Osteoblast (primary cell): Measurements from ENCODE around the gene PTPN18. TPM values are rescaled to one million over a fixed set of nuclear protein-coding genes. Genes with fewer than 3 reads are reported as not detected.
"Not testable (repeated sequence)": the region's sequence is repeated elsewhere in the genome, so short reads cannot be mapped to it uniquely, and the experiment has no call there.

Source experiments
- DNase-seq: peaks from one replicate; pipeline ENCODE4 v3.0.0; 2011; ENCODE audit warnings: low spot score, mixed read lengths; ENCODE audit not compliant: insufficient read length; ENCODE audit errors: missing footprints
- H2AFZ ChIP-seq: 2 replicates; pipeline ENCODE4 v1.6.0; 2011; ENCODE audit warnings: mild to moderate bottlenecking, low read length
- H3K27ac ChIP-seq: 2 replicates; pipeline ENCODE4 v1.5.1; 2011; ENCODE audit warnings: mild to moderate bottlenecking, low read depth, low read length, moderate library complexity
- H3K27me3 ChIP-seq: 2 replicates; pipeline ENCODE4 v1.6.0; 2012; ENCODE audit warnings: mild to moderate bottlenecking, control low read depth, inconsistent platforms, low read length, moderate library complexity; ENCODE audit not compliant: insufficient read depth
- H3K36me3 ChIP-seq: 2 replicates; pipeline ENCODE4 v1.5.1; 2011; ENCODE audit warnings: mild to moderate bottlenecking, low read length, control low read depth, moderate library complexity; ENCODE audit not compliant: insufficient read depth
- H3K4me1 ChIP-seq: 2 replicates; pipeline ENCODE4 v1.5.1; 2011; ENCODE audit warnings: mild to moderate bottlenecking, low read length, control low read depth, moderate library complexity; ENCODE audit not compliant: insufficient read depth
- H3K4me2 ChIP-seq: 2 replicates; pipeline ENCODE4 v1.6.0; 2011; ENCODE audit warnings: mild to moderate bottlenecking, low read length; ENCODE audit not compliant: insufficient read depth
- H3K4me3 ChIP-seq: fragments of 200-600 bp; sonication (generic); 3 replicates; pipeline ENCODE4 v1.5.1; 2012; ENCODE audit warnings: mild to moderate bottlenecking, low read length, inconsistent platforms; ENCODE audit not compliant: insufficient read depth
- H3K79me2 ChIP-seq: 2 replicates; pipeline ENCODE4 v1.6.0; 2012; ENCODE audit warnings: mild to moderate bottlenecking, low read length, control low read depth, inconsistent platforms; ENCODE audit not compliant: insufficient read depth
- H3K9me3 ChIP-seq: 2 replicates; pipeline ENCODE4 v1.5.1; 2011; ENCODE audit warnings: low read depth, low read length, control low read depth
- H4K20me1 ChIP-seq: 2 replicates; pipeline ENCODE4 v1.6.0; 2012; ENCODE audit warnings: mild to moderate bottlenecking, low read length, control low read depth; ENCODE audit not compliant: insufficient read depth
- CTCF ChIP-seq: IDR thresholded peaks from 2 replicates; pipeline ENCODE4 v1.5.1; 2011; ENCODE audit warnings: mild to moderate bottlenecking, low read depth, low read length, moderate library complexity; ENCODE audit errors: extremely low read depth
- small RNA-seq: library from RNA; depleted of rRNA; stranded (forward); fragments of <200 nt; gene quantifications from one replicate; pipeline ENCODE3, GENCODE V24; 2012
- total RNA-seq: library from RNA; depleted of rRNA; stranded (reverse); fragments of >200 nt; gene quantifications from 2 replicates; pipeline ENCODE4 v1.2.3, GENCODE V29; 2012

PTPN18 gene
- total RNA-seq, 1 donor = 29.0 TPM

GRCh38 chr2:130391872-130392670 lies 36.2 kb downstream of the PTPN18 start:
- Histone ChIP-seq H3K36me3 (no peaks in the 10 kb centered on the region), H3K27ac (no peak overlapping the region), H3K79me2 (no peaks in the 10 kb centered on the region), H3K4me3 (peak overlapping the region; percentile 85), H3K27me3 (no peaks in the 10 kb centered on the region), H3K4me2 (peak overlapping the region; percentile 97), H4K20me1 (no peaks in the 10 kb centered on the region), H3K9me3 (no peaks in the 10 kb centered on the region), H3K4me1 (peaks cover 11% of the 10 kb centered on the region), H2AFZ (peak overlapping the region; percentile 89)
- no peak for TF ChIP-seq CTCF
- DNase-seq = no peak

- no peak for TF ChIP-seq CTCF
- Histone ChIP-seq H3K4me3 (no peak overlapping the region), H3K4me2 (no peak overlapping the region), H3K36me3 (no peaks in the 10 kb centered on the region), H2AFZ (no peak overlapping the region), H3K27me3 (no peaks in the 10 kb centered on the region), H3K27ac (no peak overlapping the region), H4K20me1 (no peaks in the 10 kb centered on the region), H3K79me2 (no peaks in the 10 kb centered on the region), H3K9me3 (no peaks in the 10 kb centered on the region), H3K4me1 (peaks cover 11% of the 10 kb centered on the region)
- DNase-seq = no peak
Observed at GRCh38 chr2:130393318-130393910, 37.6 kb downstream of the PTPN18 start.

GRCh38 chr2:130406280-130406679 lies 50.4 kb downstream of the PTPN18 start:
- H3K4me1 ChIP-seq, H3K9me3 ChIP-seq, H3K27me3 ChIP-seq, H3K36me3 ChIP-seq, DNase-seq, H4K20me1 ChIP-seq, H3K4me3 ChIP-seq, H2AFZ ChIP-seq, H3K4me2 ChIP-seq, H3K27ac ChIP-seq, H3K79me2 ChIP-seq: not testable (repeated sequence)

- not testable (repeated sequence) for H3K79me2 ChIP-seq, H3K4me2 ChIP-seq, H3K27ac ChIP-seq, H3K27me3 ChIP-seq, H3K36me3 ChIP-seq, DNase-seq, H4K20me1 ChIP-seq, H3K4me1 ChIP-seq, H2AFZ ChIP-seq, H3K4me3 ChIP-seq, H3K9me3 ChIP-seq
Observed at GRCh38 chr2:130416693-130417092, 60.8 kb downstream of the PTPN18 start.

GRCh38 chr2:130418845-130419244 lies 63.0 kb downstream of the PTPN18 start:
- H2AFZ ChIP-seq, H3K9me3 ChIP-seq, H3K4me1 ChIP-seq, H3K27ac ChIP-seq, H3K79me2 ChIP-seq, DNase-seq, H3K36me3 ChIP-seq, H3K27me3 ChIP-seq, H3K4me3 ChIP-seq, H4K20me1 ChIP-seq, H3K4me2 ChIP-seq: not testable (repeated sequence)

Small RNAs within 50 kb of the gene (small RNA-seq; reads per million reads assigned to genes)
- gene AC132479.1 = not detected

Other genes with a start within 250 kb of the PTPN18 start
- 0.29 TPM in 1 of 2 replicates, not detected in the other for gene POTEF, start 226.8 kb upstream of the PTPN18 start, total RNA-seq
- 5.4 and 10.9 TPM in 2 replicates for gene CCDC74B, start 210.9 kb upstream of the PTPN18 start, total RNA-seq
- 18.3 and 24.2 TPM in 2 replicates for gene SMPD4, start 174.5 kb upstream of the PTPN18 start, total RNA-seq
- 128 and 129 TPM in 2 replicates for gene MZT2B, start 173.8 kb upstream of the PTPN18 start, total RNA-seq
- gene TUBA3E, start 157.6 kb upstream of the PTPN18 start, total RNA-seq = not detected in 2 replicates
- gene IMP4, start 13.2 kb upstream of the PTPN18 start, total RNA-seq = 54.8 and 55.7 TPM in 2 replicates
- not detected in 2 replicates for gene POTEI, start 153.3 kb downstream of the PTPN18 start, total RNA-seq
- not detected in 2 replicates for gene CFC1B, start 165.2 kb downstream of the PTPN18 start, total RNA-seq
- gene CFC1, start 243.5 kb downstream of the PTPN18 start, total RNA-seq = not detected in 2 replicates